Endothelial cell of umbilical vein (primary cell): ENCODE measurements around the gene LHX5. TPM values are rescaled to one million over a fixed set of nuclear protein-coding genes. Genes with fewer than 3 reads are reported as not detected.

Experiments used
- BruUV-seq: library from RNA; stranded (reverse); fragments of 400-500 nt; replicated peaks from 2 replicates; lab custom pipeline; 2021; lab: Mats Ljungman, UMichigan
- CTCF ChIA-PET: fragments of 300-600, 350-600 bp; sonication (Branson Sonifier 250); formaldehyde crosslinking; loops from one replicate; lab custom pipeline; 2021; ENCODE audit warnings: antibody characterized with exemption, inconsistent platforms; lab: Charles Lee
- POLR2A ChIA-PET: fragments of 300-600, 350-600 bp; sonication (Branson Sonifier 250); formaldehyde crosslinking; loops from one replicate; lab custom pipeline; 2021; ENCODE audit warnings: antibody characterized with exemption, inconsistent platforms; lab: Charles Lee
- DNase-seq: peaks from one replicate; pipeline ENCODE4 v3.0.0-alpha.2; 2011; ENCODE audit warnings: low read depth, low spot score
- FAIRE-seq: peaks from 2 replicates; lab custom pipeline; 2011; peaks lifted over from hg19 to GRCh38; lab: Jason Lieb, UNC
- H2AFZ ChIP-seq: 2 replicates; pipeline ENCODE4 v1.6.0; 2012; ENCODE audit warnings: low read depth, low read length, control low read depth, inconsistent platforms
- H3K27ac ChIP-seq: 2 replicates; pipeline ENCODE4 v1.5.1; 2011; ENCODE audit warnings: low read depth, mild to moderate bottlenecking, control low read depth, low read length, moderate library complexity; ENCODE audit not compliant: insufficient read depth
- H3K27me3 ChIP-seq, 2 experiments: 2 replicates each; pipeline versions ENCODE4 v1.6.0 to v1.6.1; 2011; ENCODE audit warnings: low read length in 2 of 2, mixed read lengths in 1 of 2; ENCODE audit not compliant: control insufficient read depth in 2 of 2, insufficient read depth in 2 of 2
- H3K36me3 ChIP-seq, 2 experiments: 2 replicates in 1 of 2; 3 replicates in 1 of 2; pipeline ENCODE4 v1.5.1; 2011; ENCODE audit warnings: low read length in 2 of 2, mild to moderate bottlenecking in 1 of 2, moderate library complexity in 1 of 2; ENCODE audit not compliant: control insufficient read depth in 2 of 2, insufficient read depth in 2 of 2; ENCODE audit errors: extremely low read depth in 1 of 2
- H3K4me1 ChIP-seq: 3 replicates; pipeline ENCODE4 v1.5.1; 2011; ENCODE audit warnings: mild to moderate bottlenecking, low read length; ENCODE audit not compliant: control insufficient read depth, insufficient read depth; ENCODE audit errors: extremely low read depth
- H3K4me2 ChIP-seq: 2 replicates; pipeline ENCODE4 v1.6.1; 2011; ENCODE audit warnings: low read length, control low read depth, mixed read lengths; ENCODE audit not compliant: insufficient read depth
- H3K4me3 ChIP-seq, 3 experiments: fragments of 200-600 bp in 1 of 3; sonication (generic), shearing (Covaris generic) in 1 of 3; replicated peaks in 1 of 3; 2 replicates each; pipeline ENCODE4 v1.5.1; 2011 to 2016; ENCODE audit warnings: control low read depth in 3 of 3, low read length in 3 of 3, mild to moderate bottlenecking in 2 of 3, inconsistent platforms in 1 of 3, low read depth in 1 of 3, moderate library complexity in 1 of 3; ENCODE audit not compliant: insufficient read depth in 1 of 3
- H3K79me2 ChIP-seq: 2 replicates; pipeline ENCODE4 v1.6.0; 2012; ENCODE audit warnings: low read length, inconsistent platforms; ENCODE audit not compliant: control insufficient read depth, insufficient read depth
- H3K9ac ChIP-seq: replicated peaks from 2 replicates; pipeline ENCODE3; 2011; ENCODE audit warnings: low read length, control low read depth; ENCODE audit not compliant: insufficient read depth; ENCODE audit errors: extremely low read depth
- H3K9me1 ChIP-seq: replicated peaks from 3 replicates; pipeline ENCODE4 v1.6.0; 2011; ENCODE audit warnings: mild to moderate bottlenecking, low read length; ENCODE audit not compliant: control insufficient read depth, insufficient read depth; ENCODE audit errors: extremely low read depth
- H3K9me3 ChIP-seq: replicated peaks from 2 replicates; pipeline ENCODE4 v1.5.1; 2012; ENCODE audit warnings: low read length, inconsistent platforms; ENCODE audit not compliant: control insufficient read depth, insufficient read depth
- H4K20me1 ChIP-seq: replicated peaks from 2 replicates; pipeline ENCODE3; 2011; ENCODE audit warnings: mild to moderate bottlenecking, low read length; ENCODE audit not compliant: control insufficient read depth, insufficient read depth; ENCODE audit errors: extremely low read depth
- EZH2 ChIP-seq: IDR thresholded peaks from 2 replicates; pipeline ENCODE4 v1.6.1; 2012; ENCODE audit warnings: borderline replicate concordance, low read depth, mild to moderate bottlenecking, moderate library complexity, low read length, inconsistent platforms; ENCODE audit not compliant: severe bottlenecking
- FOS ChIP-seq: IDR thresholded peaks from 2 replicates; pipeline ENCODE4 v1.6.1; 2011; ENCODE audit warnings: mild to moderate bottlenecking, low read length, moderate library complexity, borderline replicate concordance; ENCODE audit not compliant: insufficient read depth
- GATA2 ChIP-seq: IDR thresholded peaks from 2 replicates; pipeline ENCODE4 v1.7.0; 2011; ENCODE audit warnings: low read depth, mild to moderate bottlenecking, moderate library complexity, mixed read lengths, low read length; ENCODE audit not compliant: insufficient read length, insufficient read depth
- JUN ChIP-seq: IDR thresholded peaks from 2 replicates; pipeline ENCODE4 v1.6.1; 2011; ENCODE audit warnings: borderline replicate concordance, low read depth; ENCODE audit not compliant: insufficient read length, insufficient read depth
- MYC ChIP-seq: IDR thresholded peaks from one replicate; pipeline ENCODE4 v1.6.1; 2011; ENCODE audit warnings: mild to moderate bottlenecking, low read depth, low read length
- POLR2A ChIP-seq: IDR thresholded peaks from 2 replicates; pipeline ENCODE4 v1.6.1; 2012; ENCODE audit warnings: low read depth, mild to moderate bottlenecking, control low read depth, low read length
- POLR2AphosphoS5 ChIP-seq: IDR thresholded peaks from 2 replicates; pipeline ENCODE4 v1.6.1; 2012; ENCODE audit warnings: low read depth, mild to moderate bottlenecking, control low read depth, low read length, moderate library complexity; ENCODE audit not compliant: insufficient read depth
- dilution Hi-C: fragments of 300-500 bp; cut with MboI; formaldehyde crosslinking; loops from one replicate; pipeline ENCODE4 v1.15.0; 2019; ENCODE audit warnings: low sequenced_read_pairs; ENCODE audit not compliant: extremely low pct_ligation_motif_present
- intact Hi-C: fragments of 100-400 bp; cut with micrococcal nuclease; formaldehyde crosslinking; loops from one replicate; pipeline ENCODE4 v1.10.0; 2022
- polyA plus RNA-seq, 4 experiments: library from polyadenylated mRNA; depleted of rRNA in 3 of 4; stranded (reverse) in 3 of 4; unstranded in 1 of 4; fragments of >200 nt; gene quantifications; 2 replicates each; pipeline versions ENCODE4 v1.2.1 to v1.2.3, GENCODE V29; 2011 to 2012; ENCODE audit warnings: missing spikeins in 1 of 4
- total RNA-seq: library from RNA; stranded (reverse); gene quantifications from 2 replicates; pipeline ENCODE4 v1.2.3, GENCODE V29; 2021
- TF ChIP-seq, protein P1 (sequence below), 2 donors: IDR thresholded peaks; 1 replicate in 1 of 2; 2 replicates in 1 of 2; pipeline ENCODE4 v1.5.1; 2011; ENCODE audit warnings: low read length in 2 of 2, mild to moderate bottlenecking in 2 of 2, moderate library complexity in 2 of 2, control low read depth in 1 of 2, inconsistent platforms in 1 of 2, low read depth in 1 of 2; ENCODE audit not compliant: insufficient read depth in 1 of 2; ENCODE audit errors: extremely low read depth in 1 of 2
- TF ChIP-seq, protein P2 (sequence below): IDR thresholded peaks from 2 replicates; pipeline ENCODE4 v1.6.1; 2011; ENCODE audit not compliant: insufficient read depth, insufficient read length

The LHX5 gene
- total and polyA plus RNA-seq, 2 donors (not counting 3 experiments of a cell fraction or from before 2014, with no cell fraction given), result not detected

- BruUV-seq, result no TSS peak
- Histone ChIP-seq H3K36me3 (no peaks in the 10 kb centered on the region), H4K20me1 (no peaks in the 10 kb centered on the region), H3K9ac (no peak overlapping the region), H3K27me3 (peaks cover 89 to 91% of the 10 kb centered on the region in 2 experiments), H3K4me2 (no peak overlapping the region), H3K4me1 (no peaks in the 10 kb centered on the region), H3K4me3 (no peak overlapping the region), H2AFZ (no peak overlapping the region), H3K9me1 (no peaks in the 10 kb centered on the region), H3K9me3 (no peaks in the 10 kb centered on the region), H3K27ac (no peak overlapping the region), H3K79me2 (no peaks in the 10 kb centered on the region)
- no peak for DNase-seq
- dilution Hi-C loops, result no loop called here
- no peak for FAIRE-seq
- CTCF ChIA-PET, result interaction anchor here (4.4 kb wide), 1 partner anchor 11 kb away, joined by 20 read pairs; no protein-coding TSS in a partner anchor
- TF ChIP-seq FOS, result no peak
- TF ChIP-seq, protein P1, sequence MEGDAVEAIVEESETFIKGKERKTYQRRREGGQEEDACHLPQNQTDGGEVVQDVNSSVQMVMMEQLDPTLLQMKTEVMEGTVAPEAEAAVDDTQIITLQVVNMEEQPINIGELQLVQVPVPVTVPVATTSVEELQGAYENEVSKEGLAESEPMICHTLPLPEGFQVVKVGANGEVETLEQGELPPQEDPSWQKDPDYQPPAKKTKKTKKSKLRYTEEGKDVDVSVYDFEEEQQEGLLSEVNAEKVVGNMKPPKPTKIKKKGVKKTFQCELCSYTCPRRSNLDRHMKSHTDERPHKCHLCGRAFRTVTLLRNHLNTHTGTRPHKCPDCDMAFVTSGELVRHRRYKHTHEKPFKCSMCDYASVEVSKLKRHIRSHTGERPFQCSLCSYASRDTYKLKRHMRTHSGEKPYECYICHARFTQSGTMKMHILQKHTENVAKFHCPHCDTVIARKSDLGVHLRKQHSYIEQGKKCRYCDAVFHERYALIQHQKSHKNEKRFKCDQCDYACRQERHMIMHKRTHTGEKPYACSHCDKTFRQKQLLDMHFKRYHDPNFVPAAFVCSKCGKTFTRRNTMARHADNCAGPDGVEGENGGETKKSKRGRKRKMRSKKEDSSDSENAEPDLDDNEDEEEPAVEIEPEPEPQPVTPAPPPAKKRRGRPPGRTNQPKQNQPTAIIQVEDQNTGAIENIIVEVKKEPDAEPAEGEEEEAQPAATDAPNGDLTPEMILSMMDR (IDR thresholded peaks at IDR 0.05; ENCODE audit: extremely low read depth in 1 of 2, insufficient read depth in 1 of 2, low read depth in 1 of 2, low read length in 2 of 2), result no peak
- no peak for TF ChIP-seq POLR2AphosphoS5
- TF ChIP-seq MYC, result no peak
- no peak for TF ChIP-seq POLR2A
- TF ChIP-seq JUN, result no peak
- TF ChIP-seq, protein P2, sequence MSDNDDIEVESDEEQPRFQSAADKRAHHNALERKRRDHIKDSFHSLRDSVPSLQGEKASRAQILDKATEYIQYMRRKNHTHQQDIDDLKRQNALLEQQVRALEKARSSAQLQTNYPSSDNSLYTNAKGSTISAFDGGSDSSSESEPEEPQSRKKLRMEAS, result no peak
- TF ChIP-seq EZH2, result no peak
- TF ChIP-seq GATA2, result no peak
- intact Hi-C loops, result no loop called here
- POLR2A ChIA-PET, result no interaction called here
Observed at GRCh38 chr12:113473400-113473799, 1.7 kb upstream of the LHX5 start.
